Neural cell (in vitro differentiated cells): ENCODE results near the gene WNK2. TPM values are rescaled to one million over a fixed set of nuclear protein-coding genes. Genes with fewer than 3 reads are reported as not detected.
"Not testable (repeated sequence)": the region's sequence is repeated elsewhere in the genome, so short reads cannot be mapped to it uniquely, and the experiment has no call there.

Experiments
- H2AFZ ChIP-seq: fragments of 200-600, 300-800 bp; sonication (generic), shearing (Covaris generic); 2 replicates; pipeline ENCODE4 v1.6.0; 2014; ENCODE audit warnings: low read depth, mild to moderate bottlenecking, antibody characterized with exemption, low read length, moderate library complexity
- H3F3A ChIP-seq: fragments of 200-600 bp; shearing (Covaris generic); 2 replicates; pipeline ENCODE4 v1.6.1; 2016; ENCODE audit warnings: mild to moderate bottlenecking, moderate library complexity, mixed read lengths, antibody characterized with exemption, low read length; ENCODE audit not compliant: insufficient read depth, poor library complexity, severe bottlenecking
- H3K27ac ChIP-seq: fragments of 200-600, 300-800 bp; sonication (generic), shearing (Covaris generic); 2 replicates; pipeline ENCODE4 v1.5.1; 2014; ENCODE audit warnings: mild to moderate bottlenecking, low read length, moderate library complexity
- H3K27me3 ChIP-seq: fragments of 300-800, 200-600 bp; sonication (generic), shearing (Covaris generic); 2 replicates; pipeline ENCODE4 v1.6.0; 2014; ENCODE audit warnings: mild to moderate bottlenecking, low read depth, low read length, moderate library complexity; ENCODE audit not compliant: insufficient read depth
- H3K36me3 ChIP-seq: fragments of 300-800, 200-600 bp; sonication (generic), shearing (Covaris generic); 2 replicates; pipeline ENCODE4 v1.5.1; 2014; ENCODE audit warnings: mild to moderate bottlenecking, antibody characterized with exemption, low read length, moderate library complexity; ENCODE audit not compliant: insufficient read depth
- H3K4me2 ChIP-seq: fragments of 300-800, 200-600 bp; sonication (generic), shearing (Covaris generic); 2 replicates; pipeline ENCODE4 v1.6.0; 2014; ENCODE audit warnings: mild to moderate bottlenecking, low read length
- H3K4me3 ChIP-seq: fragments of 300-800, 200-600 bp; sonication (generic), shearing (Covaris generic); 2 replicates; pipeline ENCODE4 v1.5.1; 2014; ENCODE audit warnings: mild to moderate bottlenecking, low read length, moderate library complexity
- H3K79me2 ChIP-seq: fragments of 200-600 bp; shearing (Covaris generic); replicated peaks from 2 replicates; pipeline ENCODE4 v1.6.0; 2014; ENCODE audit warnings: mild to moderate bottlenecking, low read length, moderate library complexity; ENCODE audit not compliant: insufficient read depth
- H3K9ac ChIP-seq: fragments of 300-800, 200-600 bp; sonication (generic), shearing (Covaris generic); 2 replicates; pipeline ENCODE4 v1.6.1; 2016; ENCODE audit warnings: mild to moderate bottlenecking, low read length, mixed read lengths
- H3K9me2 ChIP-seq: fragments of 200-600 bp; shearing (Covaris generic); 2 replicates; pipeline ENCODE4 v1.6.1; 2016; ENCODE audit warnings: mild to moderate bottlenecking, low read length, mixed read lengths; ENCODE audit not compliant: insufficient read depth
- H3K9me3 ChIP-seq: fragments of 200-600, 300-800 bp; sonication (generic), shearing (Covaris generic); 2 replicates; pipeline ENCODE4 v1.6.1; 2016; ENCODE audit warnings: mild to moderate bottlenecking, mixed run types, low read length, moderate library complexity, mixed read lengths
- H4K20me1 ChIP-seq: fragments of 200-600 bp; shearing (Covaris generic); 2 replicates; pipeline ENCODE4 v1.6.1; 2016; ENCODE audit warnings: mild to moderate bottlenecking, mixed run types; ENCODE audit not compliant: insufficient read depth
- EP300 ChIP-seq: fragments of 450-650 bp; conservative IDR thresholded peaks from 2 replicates; pipeline ENCODE4 v1.6.1; 2014; ENCODE audit warnings: antibody characterized with exemption, mild to moderate bottlenecking, moderate library complexity; ENCODE audit not compliant: poor library complexity, severe bottlenecking
- EZH2 ChIP-seq: fragments of 200-600, 300-800 bp; shearing (Covaris generic), sonication (generic); IDR thresholded peaks from 2 replicates; pipeline ENCODE4 v1.6.1; 2014; ENCODE audit warnings: antibody characterized with exemption, low read length, borderline replicate concordance, mild to moderate bottlenecking; ENCODE audit not compliant: insufficient read depth, poor library complexity, severe bottlenecking
- MXI1 ChIP-seq: fragments of 450-650 bp; conservative IDR thresholded peaks from 2 replicates; pipeline ENCODE4 v1.6.1; 2014; ENCODE audit warnings: antibody characterized with exemption, mild to moderate bottlenecking; ENCODE audit not compliant: poor library complexity, severe bottlenecking
- RAD21 ChIP-seq: fragments of 450-650 bp; conservative IDR thresholded peaks from 2 replicates; pipeline ENCODE4 v1.6.1; 2014; ENCODE audit warnings: antibody characterized with exemption, mild to moderate bottlenecking, moderate library complexity
- SMC3 ChIP-seq: fragments of 450-650 bp; conservative IDR thresholded peaks from 2 replicates; pipeline ENCODE4 v1.6.1; 2014; ENCODE audit warnings: antibody characterized with exemption, mild to moderate bottlenecking, moderate library complexity; ENCODE audit not compliant: poor library complexity
- TAF1 ChIP-seq: IDR thresholded peaks from 2 replicates; pipeline ENCODE4 v1.6.1; 2012; ENCODE audit warnings: low read depth
- polyA plus RNA-seq: library from polyadenylated mRNA; depleted of rRNA; stranded (reverse); fragments of >200 nt; gene quantifications from 2 replicates; pipeline ENCODE4 v1.2.3, GENCODE V29; 2014
- TF ChIP-seq, protein P1 (sequence below): IDR thresholded peaks from 2 replicates; pipeline ENCODE4 v1.6.1; 2012; ENCODE audit warnings: borderline replicate concordance

The WNK2 gene
- polyA plus RNA-seq, 1 donor from 2014 or later, result 37.1 TPM

DNA sequence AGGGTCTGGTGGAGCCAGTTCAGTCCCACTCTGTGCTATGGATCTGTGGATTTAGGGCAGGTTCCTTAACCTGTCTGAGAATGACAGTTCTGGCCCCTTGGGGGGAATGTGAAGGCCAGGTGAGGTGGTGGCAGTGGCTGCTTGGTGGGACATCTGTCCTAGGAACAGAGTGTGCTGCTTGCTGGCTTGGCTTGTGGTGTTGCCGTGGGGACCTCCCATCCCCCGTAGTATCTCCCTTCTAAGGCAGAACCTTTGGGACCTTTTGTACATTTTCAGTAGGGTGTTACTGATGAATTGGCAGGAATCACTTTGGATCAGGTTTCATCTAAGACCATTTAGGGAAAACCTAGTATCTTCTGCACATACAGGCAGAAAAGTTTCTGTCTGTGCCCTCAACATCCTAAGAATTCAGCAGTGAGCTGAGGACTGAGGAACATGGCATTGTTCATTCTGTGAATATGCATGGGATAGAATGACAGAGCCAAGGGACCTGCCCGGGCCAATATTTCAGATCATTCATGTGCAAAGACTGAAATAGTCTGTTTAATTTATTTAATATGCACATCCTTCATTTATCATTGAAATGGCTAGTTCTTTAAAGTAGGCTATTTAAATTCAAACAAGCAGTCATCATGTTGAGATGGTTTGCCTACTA is 64.6 kb downstream of the WNK2 start:
- TF ChIP-seq TAF1, result no peak
- no peak for TF ChIP-seq MXI1
- Histone ChIP-seq H3K27ac (no peak overlapping the region), H4K20me1 (no peaks in the 10 kb centered on the region), H2AFZ (no peak overlapping the region), H3K36me3 (no peaks in the 10 kb centered on the region), H3K79me2 (no peaks in the 10 kb centered on the region), H3F3A (no peaks in the 10 kb centered on the region), H3K4me2 (no peak overlapping the region), H3K9me3 (no peaks in the 10 kb centered on the region), H3K27me3 (no peaks in the 10 kb centered on the region), H3K4me3 (no peak overlapping the region), H3K9ac (no peak overlapping the region), H3K9me2 (no peaks in the 10 kb centered on the region)

DNA sequence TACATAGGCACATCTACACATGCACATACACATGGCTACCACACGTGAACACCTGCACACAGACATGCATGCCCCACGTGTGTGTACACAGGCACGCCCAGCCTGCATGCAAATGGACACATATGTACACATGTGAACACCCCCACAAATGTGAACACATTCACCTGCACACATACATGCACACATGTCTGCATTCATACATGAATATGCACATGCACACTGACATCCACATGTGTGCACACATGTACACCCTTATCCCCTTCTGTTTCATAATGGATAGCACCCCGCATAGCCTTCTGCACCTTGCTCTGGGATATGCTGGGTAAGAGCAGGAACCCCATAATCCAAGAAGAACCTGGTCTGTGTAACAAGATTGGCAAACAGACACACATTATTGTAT is 66.2 kb downstream of the WNK2 start:
- no peaks in the 10 kb centered on the region for H3K9me2 ChIP-seq
- no peak overlapping the region for H3K4me3 ChIP-seq
- H3K79me2 ChIP-seq, result no peaks in the 10 kb centered on the region
- no peaks in the 10 kb centered on the region for H3K9me3 ChIP-seq
- H4K20me1 ChIP-seq, result no peaks in the 10 kb centered on the region
- H3F3A ChIP-seq, result no peaks in the 10 kb centered on the region
- no peak overlapping the region for H3K27ac ChIP-seq
- TF ChIP-seq EZH2, result no peak
- TF ChIP-seq, protein P1, sequence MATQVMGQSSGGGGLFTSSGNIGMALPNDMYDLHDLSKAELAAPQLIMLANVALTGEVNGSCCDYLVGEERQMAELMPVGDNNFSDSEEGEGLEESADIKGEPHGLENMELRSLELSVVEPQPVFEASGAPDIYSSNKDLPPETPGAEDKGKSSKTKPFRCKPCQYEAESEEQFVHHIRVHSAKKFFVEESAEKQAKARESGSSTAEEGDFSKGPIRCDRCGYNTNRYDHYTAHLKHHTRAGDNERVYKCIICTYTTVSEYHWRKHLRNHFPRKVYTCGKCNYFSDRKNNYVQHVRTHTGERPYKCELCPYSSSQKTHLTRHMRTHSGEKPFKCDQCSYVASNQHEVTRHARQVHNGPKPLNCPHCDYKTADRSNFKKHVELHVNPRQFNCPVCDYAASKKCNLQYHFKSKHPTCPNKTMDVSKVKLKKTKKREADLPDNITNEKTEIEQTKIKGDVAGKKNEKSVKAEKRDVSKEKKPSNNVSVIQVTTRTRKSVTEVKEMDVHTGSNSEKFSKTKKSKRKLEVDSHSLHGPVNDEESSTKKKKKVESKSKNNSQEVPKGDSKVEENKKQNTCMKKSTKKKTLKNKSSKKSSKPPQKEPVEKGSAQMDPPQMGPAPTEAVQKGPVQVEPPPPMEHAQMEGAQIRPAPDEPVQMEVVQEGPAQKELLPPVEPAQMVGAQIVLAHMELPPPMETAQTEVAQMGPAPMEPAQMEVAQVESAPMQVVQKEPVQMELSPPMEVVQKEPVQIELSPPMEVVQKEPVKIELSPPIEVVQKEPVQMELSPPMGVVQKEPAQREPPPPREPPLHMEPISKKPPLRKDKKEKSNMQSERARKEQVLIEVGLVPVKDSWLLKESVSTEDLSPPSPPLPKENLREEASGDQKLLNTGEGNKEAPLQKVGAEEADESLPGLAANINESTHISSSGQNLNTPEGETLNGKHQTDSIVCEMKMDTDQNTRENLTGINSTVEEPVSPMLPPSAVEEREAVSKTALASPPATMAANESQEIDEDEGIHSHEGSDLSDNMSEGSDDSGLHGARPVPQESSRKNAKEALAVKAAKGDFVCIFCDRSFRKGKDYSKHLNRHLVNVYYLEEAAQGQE, result no peak
- no peak for TF ChIP-seq TAF1
- no peak for TF ChIP-seq RAD21
- TF ChIP-seq EP300, result no peak
- TF ChIP-seq MXI1, result no peak
- TF ChIP-seq SMC3, result no peak
- H3K36me3 ChIP-seq, result no peaks in the 10 kb centered on the region
- H3K9ac ChIP-seq, result no peak overlapping the region
- no peak overlapping the region for H3K4me2 ChIP-seq
- no peaks in the 10 kb centered on the region for H3K27me3 ChIP-seq
- no peak overlapping the region for H2AFZ ChIP-seq

DNA sequence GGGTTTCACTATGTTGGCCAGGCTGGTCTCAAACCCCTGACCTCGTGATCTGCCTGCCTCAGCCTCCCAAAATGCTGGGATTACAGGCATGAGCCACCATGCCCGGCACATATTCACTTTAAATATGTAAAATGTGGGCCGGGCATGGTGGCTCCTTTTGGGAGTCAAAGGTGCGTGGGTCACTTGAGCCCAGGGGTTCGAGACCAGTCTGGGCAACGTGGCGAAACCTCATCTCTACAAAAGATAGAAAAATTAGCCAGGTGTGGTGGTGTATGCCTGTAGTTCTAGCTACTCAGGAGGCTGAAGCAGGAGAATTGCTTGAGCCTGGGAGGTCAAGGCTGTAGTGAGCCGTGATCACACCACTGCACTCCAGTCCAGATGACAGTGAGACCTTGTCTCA is 67.4 kb downstream of the WNK2 start:
- not testable (repeated sequence) for H3K9me2 ChIP-seq

More for the DNA sequence above, 67.4 kb downstream of the WNK2 start:
- H3K4me3 ChIP-seq, H3K4me2 ChIP-seq, H3F3A ChIP-seq, H3K79me2 ChIP-seq, H2AFZ ChIP-seq, H3K27ac ChIP-seq, H3K36me3 ChIP-seq, H3K27me3 ChIP-seq, H3K9me3 ChIP-seq, H3K9ac ChIP-seq, H4K20me1 ChIP-seq: not testable (repeated sequence)
